SK-N-SH treated with all-trans-retinoic acid at 6 μM for 48 hours (cell line): ENCODE results near the gene PTPRN2.

Source experiments
- PPARA ChIP-seq: fragments of 250-450 bp; sonication (Bioruptor Pico); IDR thresholded peaks from 2 replicates; pipeline ENCODE4 v1.5.0; 2020; ENCODE audit warnings: mild to moderate bottlenecking, borderline replicate concordance
- ZFP30 ChIP-seq: fragments of 450-650 bp; formaldehyde crosslinking; IDR thresholded peaks from 2 replicates; pipeline ENCODE4 v1.5.0; 2022; ENCODE audit warnings: mild to moderate bottlenecking, moderate library complexity
- TF ChIP-seq, protein P1 (sequence below): fragments of 250-450 bp; sonication (Bioruptor Pico); IDR thresholded peaks from 2 replicates; pipeline ENCODE4 v1.8.0; 2020; ENCODE audit warnings: mild to moderate bottlenecking, moderate library complexity, borderline replicate concordance
- TF ChIP-seq, protein P2 (sequence below): fragments of 250-450 bp; sonication (Bioruptor Pico); IDR thresholded peaks from 2 replicates; pipeline ENCODE4 v1.5.0; 2020; ENCODE audit warnings: mild to moderate bottlenecking, moderate library complexity

DNA sequence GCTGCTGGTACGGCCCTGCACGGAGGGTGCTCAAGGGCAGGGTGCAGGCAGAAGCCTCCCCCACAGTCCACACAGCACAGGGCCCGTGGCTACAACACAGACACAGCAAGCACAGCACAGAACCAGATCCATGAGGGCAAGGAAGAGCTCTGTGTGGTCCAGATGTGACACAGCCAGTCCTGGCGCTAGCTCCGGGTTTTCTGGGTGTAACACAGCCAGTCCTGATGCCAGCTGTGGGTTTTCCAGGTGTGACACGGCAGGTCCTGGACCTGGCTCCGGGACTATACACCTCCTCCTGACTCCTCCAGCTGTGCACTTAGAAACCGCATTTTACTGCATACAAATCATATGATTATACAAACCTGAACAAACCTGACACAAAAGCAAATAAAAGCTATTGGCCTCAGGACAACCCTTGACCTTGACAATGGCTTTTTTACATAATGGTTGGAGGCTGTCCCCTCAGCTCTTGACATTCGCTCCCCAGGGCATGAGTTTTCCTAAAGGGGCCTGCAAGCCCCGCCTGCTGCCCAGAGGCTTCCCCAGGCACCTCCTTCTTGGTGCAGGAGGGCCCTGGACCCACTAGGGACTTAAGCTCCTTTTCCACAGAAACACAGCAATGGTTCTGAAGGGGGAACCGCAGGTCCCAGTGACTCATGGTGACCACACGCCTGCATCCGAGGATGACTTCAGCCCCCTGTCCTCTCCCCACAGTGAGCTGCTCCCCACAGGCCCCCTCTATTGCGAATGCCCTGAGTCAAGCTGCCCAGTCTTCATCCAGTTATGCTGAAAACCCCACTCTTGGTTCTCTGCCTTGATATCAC is 209.6 kb downstream of the PTPRN2 start:
- TF ChIP-seq, protein P1, sequence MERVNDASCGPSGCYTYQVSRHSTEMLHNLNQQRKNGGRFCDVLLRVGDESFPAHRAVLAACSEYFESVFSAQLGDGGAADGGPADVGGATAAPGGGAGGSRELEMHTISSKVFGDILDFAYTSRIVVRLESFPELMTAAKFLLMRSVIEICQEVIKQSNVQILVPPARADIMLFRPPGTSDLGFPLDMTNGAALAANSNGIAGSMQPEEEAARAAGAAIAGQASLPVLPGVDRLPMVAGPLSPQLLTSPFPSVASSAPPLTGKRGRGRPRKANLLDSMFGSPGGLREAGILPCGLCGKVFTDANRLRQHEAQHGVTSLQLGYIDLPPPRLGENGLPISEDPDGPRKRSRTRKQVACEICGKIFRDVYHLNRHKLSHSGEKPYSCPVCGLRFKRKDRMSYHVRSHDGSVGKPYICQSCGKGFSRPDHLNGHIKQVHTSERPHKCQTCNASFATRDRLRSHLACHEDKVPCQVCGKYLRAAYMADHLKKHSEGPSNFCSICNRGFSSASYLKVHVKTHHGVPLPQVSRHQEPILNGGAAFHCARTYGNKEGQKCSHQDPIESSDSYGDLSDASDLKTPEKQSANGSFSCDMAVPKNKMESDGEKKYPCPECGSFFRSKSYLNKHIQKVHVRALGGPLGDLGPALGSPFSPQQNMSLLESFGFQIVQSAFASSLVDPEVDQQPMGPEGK (CRISPR knock-in tag): no peak
- TF ChIP-seq, protein P2, sequence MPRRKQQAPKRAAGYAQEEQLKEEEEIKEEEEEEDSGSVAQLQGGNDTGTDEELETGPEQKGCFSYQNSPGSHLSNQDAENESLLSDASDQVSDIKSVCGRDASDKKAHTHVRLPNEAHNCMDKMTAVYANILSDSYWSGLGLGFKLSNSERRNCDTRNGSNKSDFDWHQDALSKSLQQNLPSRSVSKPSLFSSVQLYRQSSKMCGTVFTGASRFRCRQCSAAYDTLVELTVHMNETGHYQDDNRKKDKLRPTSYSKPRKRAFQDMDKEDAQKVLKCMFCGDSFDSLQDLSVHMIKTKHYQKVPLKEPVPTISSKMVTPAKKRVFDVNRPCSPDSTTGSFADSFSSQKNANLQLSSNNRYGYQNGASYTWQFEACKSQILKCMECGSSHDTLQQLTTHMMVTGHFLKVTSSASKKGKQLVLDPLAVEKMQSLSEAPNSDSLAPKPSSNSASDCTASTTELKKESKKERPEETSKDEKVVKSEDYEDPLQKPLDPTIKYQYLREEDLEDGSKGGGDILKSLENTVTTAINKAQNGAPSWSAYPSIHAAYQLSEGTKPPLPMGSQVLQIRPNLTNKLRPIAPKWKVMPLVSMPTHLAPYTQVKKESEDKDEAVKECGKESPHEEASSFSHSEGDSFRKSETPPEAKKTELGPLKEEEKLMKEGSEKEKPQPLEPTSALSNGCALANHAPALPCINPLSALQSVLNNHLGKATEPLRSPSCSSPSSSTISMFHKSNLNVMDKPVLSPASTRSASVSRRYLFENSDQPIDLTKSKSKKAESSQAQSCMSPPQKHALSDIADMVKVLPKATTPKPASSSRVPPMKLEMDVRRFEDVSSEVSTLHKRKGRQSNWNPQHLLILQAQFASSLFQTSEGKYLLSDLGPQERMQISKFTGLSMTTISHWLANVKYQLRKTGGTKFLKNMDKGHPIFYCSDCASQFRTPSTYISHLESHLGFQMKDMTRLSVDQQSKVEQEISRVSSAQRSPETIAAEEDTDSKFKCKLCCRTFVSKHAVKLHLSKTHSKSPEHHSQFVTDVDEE: no peak
- TF ChIP-seq PPARA (CRISPR knock-in tag) (no peak), ZFP30 (CRISPR knock-in tag) (no peak)
